GM18907 (cell line): Measurements from ENCODE around the gene FRA10AC1.
"Not testable (repeated sequence)": the region's sequence is repeated elsewhere in the genome, so short reads cannot be mapped to it uniquely, and the experiment has no call there.

Source experiments
- ATAC-seq: cut with Tn5 transposase; IDR thresholded peaks from one replicate; pipeline ENCODE4 v1.9.1; 2021; ENCODE audit warnings: mild to moderate bottlenecking, moderate library complexity; ENCODE audit not compliant: unreplicated experiment

FRA10AC1 gene

GRCh38 chr10:93703841-93704240 is 1.4 kb upstream of the FRA10AC1 start:
- no peak for ATAC-seq

GRCh38 chr10:93703066-93703465 is 674 bp upstream of the FRA10AC1 start:
- no peak for ATAC-seq

- peak; percentile 23 for ATAC-seq
Observed at GRCh38 chr10:93701866-93702209, 554 bp downstream of the FRA10AC1 start.

GRCh38 chr10:93697207-93697606 is 5.2 kb downstream of the FRA10AC1 start:
- no peak for ATAC-seq

- ATAC-seq: not testable (repeated sequence)
Observed at GRCh38 chr10:93696582-93696981, 5.8 kb downstream of the FRA10AC1 start.

- no peak for ATAC-seq
Observed at GRCh38 chr10:93695740-93696139, 6.7 kb downstream of the FRA10AC1 start.

- ATAC-seq: no peak
Observed at GRCh38 chr10:93687737-93688136, 14.7 kb downstream of the FRA10AC1 start.

GRCh38 chr10:93680412-93681047 is 21.9 kb downstream of the FRA10AC1 start:
- ATAC-seq: no peak

- ATAC-seq: no peak
Observed at GRCh38 chr10:93678805-93679587, 23.4 kb downstream of the FRA10AC1 start.

- no peak for ATAC-seq
Observed at GRCh38 chr10:93678386-93678785, 24.0 kb downstream of the FRA10AC1 start.

GRCh38 chr10:93673791-93674190 is 28.6 kb downstream of the FRA10AC1 start:
- ATAC-seq: no peak

- ATAC-seq: no peak
Observed at GRCh38 chr10:93672890-93673289, 29.5 kb downstream of the FRA10AC1 start.

- ATAC-seq: no peak
Observed at GRCh38 chr10:93672022-93672678, 30.2 kb downstream of the FRA10AC1 start.

GRCh38 chr10:93671042-93671441 is 31.4 kb downstream of the FRA10AC1 start:
- no peak for ATAC-seq

GRCh38 chr10:93670372-93670771 is 32.0 kb downstream of the FRA10AC1 start:
- no peak for ATAC-seq

GRCh38 chr10:93667795-93668194 is 34.6 kb downstream of the FRA10AC1 start:
- no peak for ATAC-seq

- no peak for ATAC-seq
Observed at GRCh38 chr10:93666030-93666429, 36.4 kb downstream of the FRA10AC1 start.

GRCh38 chr10:93657757-93658156 is 44.6 kb downstream of the FRA10AC1 start:
- no peak for ATAC-seq

GRCh38 chr10:93656155-93656554 is 46.2 kb downstream of the FRA10AC1 start:
- ATAC-seq: no peak

- no peak for ATAC-seq
Observed at GRCh38 chr10:93654201-93654600, 48.2 kb downstream of the FRA10AC1 start.

GRCh38 chr10:93652857-93653256 is 49.5 kb downstream of the FRA10AC1 start:
- no peak for ATAC-seq

- ATAC-seq: no peak
Observed at GRCh38 chr10:93639791-93640190, 62.6 kb downstream of the FRA10AC1 start.
